IMR-90 (cell line): Measurements from ENCODE around the gene CIDEA. TPM values are rescaled to one million over a fixed set of nuclear protein-coding genes. Genes with fewer than 3 reads are reported as not detected.

Experiments used
- ATAC-seq: fragments of 200-7000 bp; cut with Tn5 transposase; 2 replicates; pipeline ENCODE4 v1.9.1; 2020; ENCODE audit warnings: low read depth, mild to moderate bottlenecking, moderate library complexity
- BruUV-seq: library from RNA; stranded (reverse); fragments of 400-500 nt; replicated peaks from 2 replicates; lab custom pipeline; 2021; lab: Mats Ljungman, UMichigan
- CTCF ChIA-PET: fragments of 300-600 bp; formaldehyde crosslinking; extraction: SDS; loops from one replicate; lab custom pipeline; 2021; ENCODE audit warnings: antibody characterized with exemption; lab: Yijun Ruan, JAX
- POLR2A ChIA-PET: fragments of 300-600 bp; sonication (Branson Sonifier 250); formaldehyde crosslinking; loops from one replicate; lab custom pipeline; 2022; ENCODE audit warnings: antibody characterized with exemption; ENCODE audit not compliant: unreplicated experiment; lab: Charles Lee
- DNase-seq: peaks from one replicate; pipeline ENCODE4 v3.0.0; 2013
- H2AFZ ChIP-seq: replicated peaks from 2 replicates; pipeline ENCODE3; 2013; ENCODE audit warnings: low read length, mild to moderate bottlenecking; ENCODE audit not compliant: poor library complexity
- H2AK5ac ChIP-seq: 2 replicates; pipeline ENCODE4 v1.6.1; 2013; ENCODE audit warnings: low read depth, low read length, inconsistent platforms
- H2AK9ac ChIP-seq: replicated peaks from 2 replicates; pipeline ENCODE3; 2013; ENCODE audit warnings: mild to moderate bottlenecking, low read depth, low read length, moderate library complexity; ENCODE audit not compliant: poor library complexity
- H2BK120ac ChIP-seq: 2 replicates; pipeline ENCODE4 v1.6.1; 2013; ENCODE audit warnings: low read depth, low read length, inconsistent platforms
- H2BK15ac ChIP-seq: 3 replicates; pipeline ENCODE4 v1.6.1; 2013; ENCODE audit warnings: low read depth, low read length, inconsistent platforms
- H2BK20ac ChIP-seq: 2 replicates; pipeline ENCODE4 v1.6.1; 2013; ENCODE audit warnings: low read depth, mild to moderate bottlenecking, inconsistent platforms, low read length, moderate library complexity
- H2BK5ac ChIP-seq: 2 replicates; pipeline ENCODE4 v1.6.1; 2013; ENCODE audit warnings: mild to moderate bottlenecking, low read depth, low read length, inconsistent platforms; ENCODE audit not compliant: poor library complexity, severe bottlenecking
- H3K14ac ChIP-seq: replicated peaks from 2 replicates; pipeline ENCODE4 v1.6.1; 2013; ENCODE audit warnings: low read depth, low read length, inconsistent platforms
- H3K18ac ChIP-seq: 2 replicates; pipeline ENCODE4 v1.6.1; 2013; ENCODE audit warnings: low read depth, low read length, control low read depth
- H3K23ac ChIP-seq: 2 replicates; pipeline ENCODE4 v1.6.1; 2013; ENCODE audit warnings: low read depth, low read length, inconsistent platforms
- H3K27ac ChIP-seq: 2 replicates; pipeline ENCODE4 v1.5.1; 2013; ENCODE audit warnings: mild to moderate bottlenecking, control low read depth, low read length; ENCODE audit not compliant: insufficient read depth
- H3K27me3 ChIP-seq: 2 replicates; pipeline ENCODE4 v1.6.1; 2013; ENCODE audit warnings: low read length; ENCODE audit not compliant: control insufficient read depth, insufficient read depth
- H3K36me3 ChIP-seq: 2 replicates; pipeline ENCODE4 v1.6.1; 2013; ENCODE audit warnings: low read length, mixed read lengths; ENCODE audit not compliant: control insufficient read depth, insufficient read depth
- H3K4ac ChIP-seq: 2 replicates; pipeline ENCODE4 v1.6.1; 2013; ENCODE audit warnings: low read depth, low read length, inconsistent platforms
- H3K4me1 ChIP-seq: 2 replicates; pipeline ENCODE4 v1.6.1; 2013; ENCODE audit warnings: low read length, mixed read lengths; ENCODE audit not compliant: control insufficient read depth, insufficient read depth
- H3K4me2 ChIP-seq: 2 replicates; pipeline ENCODE4 v1.6.1; 2013; ENCODE audit warnings: low read depth, mild to moderate bottlenecking, control low read depth, low read length, moderate library complexity
- H3K4me3 ChIP-seq: 2 replicates; pipeline ENCODE4 v1.5.1; 2013; ENCODE audit warnings: low read depth, mild to moderate bottlenecking, control low read depth, low read length, moderate library complexity; ENCODE audit not compliant: insufficient read depth
- H3K56ac ChIP-seq: 2 replicates; pipeline ENCODE4 v1.6.1; 2013; ENCODE audit warnings: low read length, inconsistent platforms; ENCODE audit not compliant: insufficient read depth; ENCODE audit errors: extremely low read depth
- H3K79me1 ChIP-seq, 2 experiments: 2 replicates each; pipeline ENCODE4 v1.6.1; 2013; ENCODE audit warnings: low read length in 2 of 2, inconsistent platforms in 1 of 2, low read depth in 1 of 2
- H3K9ac ChIP-seq: 2 replicates; pipeline ENCODE4 v1.6.1; 2013; ENCODE audit warnings: low read depth, low read length, control low read depth
- H3K9me1 ChIP-seq: 2 replicates; pipeline ENCODE4 v1.6.1; 2013; ENCODE audit warnings: low read length, inconsistent platforms; ENCODE audit not compliant: insufficient read depth
- H3K9me3 ChIP-seq: 2 replicates; pipeline ENCODE4 v1.6.1; 2013; ENCODE audit warnings: low read length; ENCODE audit not compliant: control insufficient read depth, insufficient read depth
- H4K20me1 ChIP-seq: 2 replicates; pipeline ENCODE4 v1.6.1; 2013; ENCODE audit warnings: low read length, inconsistent platforms; ENCODE audit not compliant: insufficient read depth
- H4K5ac ChIP-seq: 2 replicates; pipeline ENCODE4 v1.6.1; 2013; ENCODE audit warnings: mild to moderate bottlenecking, low read depth, low read length, control low read depth
- H4K8ac ChIP-seq, 2 experiments: 2 replicates each; pipeline ENCODE4 v1.6.1; 2013; ENCODE audit warnings: low read depth in 2 of 2, low read length in 2 of 2, control low read depth in 1 of 2, inconsistent platforms in 1 of 2
- H4K91ac ChIP-seq: 2 replicates; pipeline ENCODE4 v1.6.1; 2013; ENCODE audit warnings: low read depth, low read length, inconsistent platforms; ENCODE audit not compliant: insufficient read depth
- RAD21 ChIP-seq: IDR thresholded peaks from 2 replicates; pipeline ENCODE4 v1.6.1; 2012; ENCODE audit warnings: low read length, improper control_type of control experiment
- WGBS, 2 experiments: methylation state at CpG; one replicate each; pipeline versions ENCODE4 v1.1.5 to v1.1.7; 2013; ENCODE audit warnings: missing lambda C conversion rate in 2 of 2; ENCODE audit not compliant: insufficient read length in 1 of 2; ENCODE audit errors: extremely low coverage in 2 of 2; 5-methylcytosine and 5-hydroxymethylcytosine counted together
- dilution Hi-C: fragments of 300-500 bp; cut with HindIII; formaldehyde crosslinking; loops from one replicate; pipeline ENCODE4 v1.14.3; 2018; ENCODE audit warnings: low sequenced_read_pairs; ENCODE audit not compliant: unreplicated experiment
- in situ Hi-C: fragments of 300-500 bp; cut with MboI; formaldehyde crosslinking; loops from 3 replicates; pipeline ENCODE4 v1.14.3; 2019; ENCODE audit warnings: low sequenced_read_pairs, inconsistent platforms, mixed read lengths
- intact Hi-C: fragments of 100-400 bp; cut with micrococcal nuclease; formaldehyde crosslinking; loops from 2 replicates; pipeline ENCODE4 v1.10.0; 2022
- polyA plus RNA-seq, 3 experiments: library from polyadenylated mRNA; depleted of rRNA; stranded (reverse); fragments of >200 nt; gene quantifications; 2 replicates each; pipeline ENCODE4 v1.2.3, GENCODE V29; 2012; ENCODE audit warnings: low replicate concordance in 1 of 3
- total RNA-seq: library from RNA; depleted of rRNA; stranded (reverse); fragments of >200 nt; gene quantifications from 2 replicates; pipeline ENCODE4 v1.2.3, GENCODE V29; 2012
- TF ChIP-seq, protein P1 (sequence below): conservative IDR thresholded peaks from 2 replicates; pipeline ENCODE4 v1.5.1; 2012; ENCODE audit warnings: mild to moderate bottlenecking, low read depth, low read length, improper control_type of control experiment

The CIDEA gene
- total and polyA plus RNA-seq, 2 of the 4 experiments (the other 2 are of a cell fraction): not detected

DNA sequence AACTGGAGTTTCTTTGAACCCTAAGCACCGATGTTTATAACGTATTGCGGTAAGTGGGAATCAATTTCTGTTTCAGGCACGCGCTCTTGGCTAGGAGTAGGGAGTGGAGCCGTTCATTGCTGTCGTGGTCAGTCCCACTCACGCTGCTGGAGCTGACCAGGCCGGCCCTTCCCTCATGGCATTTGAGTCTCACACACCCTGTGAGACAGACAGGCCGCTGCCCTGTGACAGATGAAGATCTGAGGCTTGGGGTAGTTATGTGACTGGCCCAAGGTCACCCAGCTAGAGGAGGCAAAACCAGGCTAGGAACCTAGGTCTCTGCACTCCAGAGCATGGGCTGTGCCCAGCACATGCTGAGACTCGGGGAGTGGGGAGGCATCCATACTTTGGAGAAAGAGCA lies 2.9 kb upstream of the CIDEA start:
- no peak for TF ChIP-seq RAD21
- TF ChIP-seq, protein P1, sequence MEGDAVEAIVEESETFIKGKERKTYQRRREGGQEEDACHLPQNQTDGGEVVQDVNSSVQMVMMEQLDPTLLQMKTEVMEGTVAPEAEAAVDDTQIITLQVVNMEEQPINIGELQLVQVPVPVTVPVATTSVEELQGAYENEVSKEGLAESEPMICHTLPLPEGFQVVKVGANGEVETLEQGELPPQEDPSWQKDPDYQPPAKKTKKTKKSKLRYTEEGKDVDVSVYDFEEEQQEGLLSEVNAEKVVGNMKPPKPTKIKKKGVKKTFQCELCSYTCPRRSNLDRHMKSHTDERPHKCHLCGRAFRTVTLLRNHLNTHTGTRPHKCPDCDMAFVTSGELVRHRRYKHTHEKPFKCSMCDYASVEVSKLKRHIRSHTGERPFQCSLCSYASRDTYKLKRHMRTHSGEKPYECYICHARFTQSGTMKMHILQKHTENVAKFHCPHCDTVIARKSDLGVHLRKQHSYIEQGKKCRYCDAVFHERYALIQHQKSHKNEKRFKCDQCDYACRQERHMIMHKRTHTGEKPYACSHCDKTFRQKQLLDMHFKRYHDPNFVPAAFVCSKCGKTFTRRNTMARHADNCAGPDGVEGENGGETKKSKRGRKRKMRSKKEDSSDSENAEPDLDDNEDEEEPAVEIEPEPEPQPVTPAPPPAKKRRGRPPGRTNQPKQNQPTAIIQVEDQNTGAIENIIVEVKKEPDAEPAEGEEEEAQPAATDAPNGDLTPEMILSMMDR: no peak
- Histone ChIP-seq H3K36me3 (no peaks in the 10 kb centered on the region), H3K9me1 (peaks cover 6% of the 10 kb centered on the region; the same call in 1 of the 2 replicates), H2AFZ (no peak overlapping the region), H2BK5ac (no peak overlapping the region), H2BK120ac (no peak overlapping the region), H3K4ac (no peak overlapping the region), H3K4me1 (peaks cover 3% of the 10 kb centered on the region; the same call in 1 of the 2 replicates), H3K4me2 (no peak overlapping the region), H3K14ac (no peak overlapping the region), H3K27me3 (peaks cover 83% of the 10 kb centered on the region), H3K23ac (no peak overlapping the region), H3K79me1 (no peaks in the 10 kb centered on the region), H2BK20ac (no peak overlapping the region), H3K18ac (no peak overlapping the region), H2BK15ac (no peak overlapping the region), H4K8ac (no peak overlapping the region), H3K9me3 (no peaks in the 10 kb centered on the region; the same call in 1 of the 2 replicates), H3K4me3 (no peak overlapping the region), H3K56ac (no peak overlapping the region), H4K20me1 (no peaks in the 10 kb centered on the region; the same call in 1 of the 2 replicates), H4K5ac (no peak overlapping the region), H2AK5ac (no peak overlapping the region), H2AK9ac (no peak overlapping the region), H4K91ac (no peak overlapping the region), H3K9ac (no peak overlapping the region), H3K27ac (no peak overlapping the region)
- dilution Hi-C loops (no loop called here), in situ Hi-C loops (no loop called here), intact Hi-C loops (no loop called here)
- WGBS, 2 experiments: 72% methylated on average over 2 of the region's 11 CpGs; no CpG with 5 or more reads in 1 of the 2 experiments
- ChIA-PET POLR2A (no interaction called here), CTCF (interaction anchor here (0.7 kb wide), 1 partner anchor 20 kb away, joined by 3 read pairs; no protein-coding TSS in a partner anchor)
- DNase-seq: no peak
- BruUV-seq: no TSS peak
- no peak for ATAC-seq
